ENCODE data around the gene HMG20A. TPM values are rescaled to one million over a fixed set of nuclear protein-coding genes. Genes with fewer than 3 reads are reported as not detected.

The HMG20A gene
- total RNA-seq, 6 donors from 2014 or later, result 33.1 to 155 (median 39.3) TPM

- TF ChIP-seq EP300 (IDR thresholded peaks at IDR 0.05) (no peak), CTCF (IDR thresholded peaks at IDR 0.05) (no peak), POLR2A (IDR thresholded peaks at IDR 0.05) (no peak), POLR2AphosphoS5 (IDR thresholded peaks at IDR 0.05) (no peak)
- Histone ChIP-seq H3K27me3 (no peaks in the 10 kb centered on the region), H3K9me3 (no peaks in the 10 kb centered on the region), H3K4me1 (peaks cover 15 to 33% (median 24%) of the 10 kb centered on the region in 4 donors), H3K4me3 (no peak overlapping the region), H3K27ac (no peak overlapping the region), H3K36me3 (no peaks in the 10 kb centered on the region)
- DNase-seq, result no peak
- 73 to 78% methylated on average over 2 of the region's 2 CpGs for WGBS, 2 donors
- no peak for ATAC-seq (ENCODE audit: low FRiP score in 2 of 2)
Observed at GRCh38 chr15:77387365-77388105, 33.2 kb upstream of the HMG20A start.

- no peak for ATAC-seq (ENCODE audit: low FRiP score in 2 of 2)
- DNase-seq, result no peak
- WGBS, 2 donors, result 85 to 91% methylated on average over 3 of the region's 3 CpGs
- Histone ChIP-seq H3K4me3 (no peak overlapping the region), H3K27me3 (no peaks in the 10 kb centered on the region), H3K9me3 (peaks cover 0 to 9% (median 6%) of the 10 kb centered on the region in 4 donors), H3K36me3 (no peaks in the 10 kb centered on the region), H3K27ac (no peak overlapping the region), H3K4me1 (peaks cover 6 to 19% (median 14%) of the 10 kb centered on the region in 4 donors)
- TF ChIP-seq CTCF (IDR thresholded peaks at IDR 0.05), result no peak
- no peak for TF ChIP-seq POLR2A (IDR thresholded peaks at IDR 0.05)
Observed at GRCh38 chr15:77391372-77391951, 29.2 kb upstream of the HMG20A start.

- ATAC-seq (ENCODE audit: low FRiP score in 2 of 2) (peak in 1 of 2 donors; percentile 14), DNase-seq (no peak)
- Histone ChIP-seq H3K27me3 (no peaks in the 10 kb centered on the region), H3K27ac (no peak overlapping the region), H3K36me3 (no peaks in the 10 kb centered on the region), H3K4me1 (peaks cover 2 to 16% (median 10%) of the 10 kb centered on the region in 4 donors), H3K4me3 (no peak overlapping the region), H3K9me3 (peaks cover 0 to 13% (median 6%) of the 10 kb centered on the region in 4 donors)
- no peak for TF ChIP-seq EP300 (IDR thresholded peaks at IDR 0.05)
- no peak for TF ChIP-seq POLR2AphosphoS5 (IDR thresholded peaks at IDR 0.05)
- no peak for TF ChIP-seq POLR2A (IDR thresholded peaks at IDR 0.05)
- TF ChIP-seq CTCF (IDR thresholded peaks at IDR 0.05), result no peak
- WGBS, 2 donors, result 97 to 98% methylated on average over 6 to 7 of the region's 7 CpGs
Observed at GRCh38 chr15:77392762-77393470, 27.8 kb upstream of the HMG20A start.

- H3K36me3 ChIP-seq, result no peaks in the 10 kb centered on the region
- no peak for ATAC-seq (ENCODE audit: low FRiP score in 2 of 2)
- TF ChIP-seq POLR2A (IDR thresholded peaks at IDR 0.05) (no peak), CTCF (IDR thresholded peaks at IDR 0.05) (no peak)
- peaks cover under 1 to 16% (median 9%) of the 10 kb centered on the region in 4 donors for H3K9me3 ChIP-seq
- H3K4me1 ChIP-seq, result peaks cover 0 to 16% (median 9%) of the 10 kb centered on the region in 4 donors
- H3K27ac ChIP-seq, result no peak overlapping the region
- DNase-seq, result no peak
- H3K27me3 ChIP-seq, result no peaks in the 10 kb centered on the region
- H3K4me3 ChIP-seq, result no peak overlapping the region
Observed at GRCh38 chr15:77393471-77393840, 27.2 kb upstream of the HMG20A start.
